Loucy (cell line): ENCODE data around the gene SERPINB12.

ENCODE experiments used
- H2AFZ ChIP-seq: fragments of 200-600 bp; sonication (generic); 2 replicates; pipeline ENCODE4 v1.6.0; 2016; ENCODE audit warnings: antibody characterized with exemption, mild to moderate bottlenecking, low read length, moderate library complexity
- H3F3A ChIP-seq: fragments of 200-600 bp; 2 replicates; pipeline ENCODE4 v1.6.0; 2016; ENCODE audit warnings: antibody characterized with exemption, low read depth, mild to moderate bottlenecking
- H3K27me3 ChIP-seq: fragments of 200-600 bp; sonication (generic); 2 replicates; pipeline ENCODE4 v1.6.1; 2014; ENCODE audit warnings: low read length, mild to moderate bottlenecking; ENCODE audit not compliant: insufficient read depth, poor library complexity, severe bottlenecking
- H3K36me3 ChIP-seq: fragments of 200-600 bp; sonication (generic); 2 replicates; pipeline ENCODE4 v1.6.1; 2016; ENCODE audit warnings: low read length; ENCODE audit not compliant: insufficient read depth
- H3K4me1 ChIP-seq: fragments of 200-600 bp; sonication (generic); 2 replicates; pipeline ENCODE4 v1.5.1; 2014; ENCODE audit warnings: low read length, mild to moderate bottlenecking; ENCODE audit not compliant: insufficient read depth, poor library complexity, severe bottlenecking
- H3K4me2 ChIP-seq: fragments of 200-600 bp; sonication (generic); 2 replicates; pipeline ENCODE4 v1.6.0; 2014; ENCODE audit warnings: antibody characterized with exemption, low read length, low read depth, mild to moderate bottlenecking; ENCODE audit not compliant: poor library complexity, severe bottlenecking
- H3K4me3 ChIP-seq: fragments of 200-600 bp; sonication (generic); 2 replicates; pipeline ENCODE4 v1.5.1; 2014; ENCODE audit warnings: low read length, mild to moderate bottlenecking, mixed read lengths; ENCODE audit not compliant: poor library complexity, severe bottlenecking
- H3K79me2 ChIP-seq: fragments of 200-600 bp; sonication (generic); 2 replicates; pipeline ENCODE4 v1.6.1; 2014; ENCODE audit warnings: low read length; ENCODE audit not compliant: insufficient read depth
- H3K9ac ChIP-seq: fragments of 200-600 bp; sonication (generic); 2 replicates; pipeline ENCODE4 v1.6.0; 2014; ENCODE audit warnings: mild to moderate bottlenecking, low read depth, low read length, moderate library complexity; ENCODE audit not compliant: poor library complexity, severe bottlenecking
- H3K9me2 ChIP-seq: fragments of 200-600 bp; sonication (generic); replicated peaks from 2 replicates; pipeline ENCODE4 v1.6.1; 2016; ENCODE audit warnings: low read depth, low read length, mixed read lengths
- H3K9me3 ChIP-seq: fragments of 200-600 bp; sonication (generic); 2 replicates; pipeline ENCODE4 v1.6.1; 2014; ENCODE audit warnings: mild to moderate bottlenecking, antibody characterized with exemption, low read length, low read depth; ENCODE audit not compliant: insufficient read depth
- H4K20me1 ChIP-seq: fragments of 200-600 bp; sonication (generic); 2 replicates; pipeline ENCODE4 v1.6.0; 2014; ENCODE audit warnings: antibody characterized with exemption, low read length, mild to moderate bottlenecking; ENCODE audit not compliant: insufficient read depth, poor library complexity, severe bottlenecking
- EZH2phosphoT487 ChIP-seq: fragments of 200-600 bp; IDR thresholded peaks from 2 replicates; pipeline ENCODE4 v1.6.1; 2018; ENCODE audit warnings: antibody characterized with exemption, mild to moderate bottlenecking, moderate library complexity, borderline replicate concordance
- TF ChIP-seq, protein P1 (sequence below): fragments of 200-600 bp; sonication (generic); conservative IDR thresholded peaks from 2 replicates; pipeline ENCODE4 v1.5.1; 2014; ENCODE audit warnings: mild to moderate bottlenecking, antibody characterized with exemption, low read length

The SERPINB12 gene

GRCh38 chr18:63511285-63511684 is 30.9 kb upstream of the SERPINB12 start:
- H2AFZ ChIP-seq, result no peak overlapping the region
- H3K4me2 ChIP-seq, result no peak overlapping the region
- TF ChIP-seq, protein P1, sequence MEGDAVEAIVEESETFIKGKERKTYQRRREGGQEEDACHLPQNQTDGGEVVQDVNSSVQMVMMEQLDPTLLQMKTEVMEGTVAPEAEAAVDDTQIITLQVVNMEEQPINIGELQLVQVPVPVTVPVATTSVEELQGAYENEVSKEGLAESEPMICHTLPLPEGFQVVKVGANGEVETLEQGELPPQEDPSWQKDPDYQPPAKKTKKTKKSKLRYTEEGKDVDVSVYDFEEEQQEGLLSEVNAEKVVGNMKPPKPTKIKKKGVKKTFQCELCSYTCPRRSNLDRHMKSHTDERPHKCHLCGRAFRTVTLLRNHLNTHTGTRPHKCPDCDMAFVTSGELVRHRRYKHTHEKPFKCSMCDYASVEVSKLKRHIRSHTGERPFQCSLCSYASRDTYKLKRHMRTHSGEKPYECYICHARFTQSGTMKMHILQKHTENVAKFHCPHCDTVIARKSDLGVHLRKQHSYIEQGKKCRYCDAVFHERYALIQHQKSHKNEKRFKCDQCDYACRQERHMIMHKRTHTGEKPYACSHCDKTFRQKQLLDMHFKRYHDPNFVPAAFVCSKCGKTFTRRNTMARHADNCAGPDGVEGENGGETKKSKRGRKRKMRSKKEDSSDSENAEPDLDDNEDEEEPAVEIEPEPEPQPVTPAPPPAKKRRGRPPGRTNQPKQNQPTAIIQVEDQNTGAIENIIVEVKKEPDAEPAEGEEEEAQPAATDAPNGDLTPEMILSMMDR, result peak; percentile 61
- TF ChIP-seq EZH2phosphoT487, result no peak

GRCh38 chr18:63514326-63514725 is 27.8 kb upstream of the SERPINB12 start:
- Histone ChIP-seq H3K9me2 (no peaks in the 10 kb centered on the region), H3K4me2 (no peak overlapping the region), H4K20me1 (no peaks in the 10 kb centered on the region), H3K4me1 (no peaks in the 10 kb centered on the region), H2AFZ (no peak overlapping the region), H3K79me2 (no peaks in the 10 kb centered on the region), H3K9ac (no peak overlapping the region), H3K36me3 (no peaks in the 10 kb centered on the region), H3K4me3 (no peak overlapping the region), H3K9me3 (no peaks in the 10 kb centered on the region), H3K27me3 (no peaks in the 10 kb centered on the region), H3F3A (no peaks in the 10 kb centered on the region)
- TF ChIP-seq, protein P1, result no peak
- TF ChIP-seq EZH2phosphoT487, result no peak

More at GRCh38 chr18:63511285-63511684, 30.9 kb upstream of the SERPINB12 start:
- H3K36me3 ChIP-seq, result no peaks in the 10 kb centered on the region
- no peak overlapping the region for H3K4me3 ChIP-seq
- no peaks in the 10 kb centered on the region for H3F3A ChIP-seq
- H3K9me3 ChIP-seq, result no peaks in the 10 kb centered on the region
- no peaks in the 10 kb centered on the region for H3K79me2 ChIP-seq
- no peaks in the 10 kb centered on the region for H3K9me2 ChIP-seq
- no peaks in the 10 kb centered on the region for H4K20me1 ChIP-seq
- no peaks in the 10 kb centered on the region for H3K4me1 ChIP-seq
- no peak overlapping the region for H3K9ac ChIP-seq
- no peaks in the 10 kb centered on the region for H3K27me3 ChIP-seq

DNA sequence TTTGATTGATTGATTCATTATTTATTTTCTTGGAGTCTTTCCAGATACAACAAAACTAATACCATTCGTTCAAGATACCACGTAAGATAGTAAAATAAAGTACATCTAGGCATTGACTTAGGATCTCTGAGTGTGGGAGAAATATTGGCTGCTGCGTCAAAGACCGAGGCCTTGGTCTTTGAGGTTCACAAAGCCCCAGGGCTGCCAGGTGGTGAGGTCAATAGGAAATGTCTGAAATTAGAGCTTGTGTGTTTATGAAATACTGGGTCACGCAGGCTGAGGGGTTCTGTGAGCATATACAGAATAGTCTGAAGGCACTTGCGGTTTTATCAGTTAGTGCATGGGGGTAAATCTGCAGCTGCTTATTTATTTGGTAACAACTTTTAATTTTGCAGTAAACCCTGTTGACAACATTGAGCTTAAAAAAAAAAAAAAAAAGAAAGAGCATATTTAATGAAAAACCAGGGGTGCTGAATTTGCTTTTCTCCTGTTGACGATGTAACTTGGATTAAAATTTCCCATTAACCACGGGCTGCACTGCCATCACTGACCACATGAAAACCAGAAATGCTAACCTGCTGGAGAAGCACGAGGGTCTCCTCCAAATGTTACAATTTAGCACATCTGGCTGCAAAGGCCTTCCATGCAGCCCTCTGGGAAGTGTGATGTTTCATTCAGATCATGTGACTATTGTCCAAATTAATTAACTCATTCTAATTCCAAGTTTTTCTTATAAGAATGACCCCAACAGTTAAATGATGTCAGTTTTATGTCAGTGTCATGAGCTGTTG is 27.1 kb upstream of the SERPINB12 start:
- Histone ChIP-seq H4K20me1 (no peaks in the 10 kb centered on the region), H3K4me2 (no peak overlapping the region), H3K4me1 (no peaks in the 10 kb centered on the region), H2AFZ (no peak overlapping the region), H3K4me3 (no peak overlapping the region), H3K36me3 (no peaks in the 10 kb centered on the region), H3K9ac (no peak overlapping the region), H3K9me2 (no peaks in the 10 kb centered on the region), H3K79me2 (no peaks in the 10 kb centered on the region), H3K27me3 (no peaks in the 10 kb centered on the region), H3F3A (no peaks in the 10 kb centered on the region), H3K9me3 (no peaks in the 10 kb centered on the region)
- TF ChIP-seq, protein P1, result peak; percentile 35
- no peak for TF ChIP-seq EZH2phosphoT487
